K562 (cell line): ENCODE results near the gene RDH16.

ENCODE experiments used
- CREM ChIP-seq: IDR thresholded peaks from 2 replicates; pipeline ENCODE4 v1.6.1; 2014; ENCODE audit warnings: antibody characterized with exemption, low read depth
- EZH2 ChIP-seq: IDR thresholded peaks from 2 replicates; pipeline ENCODE4 v1.6.1; 2012; ENCODE audit warnings: low read depth, mild to moderate bottlenecking, inconsistent platforms, low read length, borderline replicate concordance
- PTBP1 ChIP-seq: fragments of 200-400 bp; formaldehyde crosslinking; IDR thresholded peaks from 2 replicates; pipeline ENCODE4 v1.6.1; 2017; ENCODE audit warnings: low read depth, low read length
- TAF1 ChIP-seq: IDR thresholded peaks from 2 replicates; pipeline ENCODE4 v1.6.1; 2011; ENCODE audit warnings: mild to moderate bottlenecking, low read length, moderate library complexity; ENCODE audit not compliant: insufficient read depth, control insufficient read depth, severe bottlenecking; ENCODE audit errors: extremely low read depth

- TF ChIP-seq EZH2: no peak
- TF ChIP-seq CREM: no peak
- no peak for TF ChIP-seq TAF1
- no peak for TF ChIP-seq PTBP1
Observed at GRCh38 chr12:56993346-56993745, 35.9 kb upstream of the RDH16 start.
